Activated T-cell treated with anti-CD3 and anti-CD28 coated beads for 24 hours (primary cell): ENCODE data around the gene ACADVL.
A peak's percentile ranks its signal among the peaks of the same experiment; 100 is the strongest.

Experiments used
- DNase-seq: peaks from one replicate; pipeline ENCODE4 v3.0.0-alpha.2; 2020; ENCODE audit warnings: low read depth

Gene ACADVL

GRCh38 chr17:7191571-7192270 lies 28.0 kb upstream of the ACADVL start:
- no peak for DNase-seq

DNA sequence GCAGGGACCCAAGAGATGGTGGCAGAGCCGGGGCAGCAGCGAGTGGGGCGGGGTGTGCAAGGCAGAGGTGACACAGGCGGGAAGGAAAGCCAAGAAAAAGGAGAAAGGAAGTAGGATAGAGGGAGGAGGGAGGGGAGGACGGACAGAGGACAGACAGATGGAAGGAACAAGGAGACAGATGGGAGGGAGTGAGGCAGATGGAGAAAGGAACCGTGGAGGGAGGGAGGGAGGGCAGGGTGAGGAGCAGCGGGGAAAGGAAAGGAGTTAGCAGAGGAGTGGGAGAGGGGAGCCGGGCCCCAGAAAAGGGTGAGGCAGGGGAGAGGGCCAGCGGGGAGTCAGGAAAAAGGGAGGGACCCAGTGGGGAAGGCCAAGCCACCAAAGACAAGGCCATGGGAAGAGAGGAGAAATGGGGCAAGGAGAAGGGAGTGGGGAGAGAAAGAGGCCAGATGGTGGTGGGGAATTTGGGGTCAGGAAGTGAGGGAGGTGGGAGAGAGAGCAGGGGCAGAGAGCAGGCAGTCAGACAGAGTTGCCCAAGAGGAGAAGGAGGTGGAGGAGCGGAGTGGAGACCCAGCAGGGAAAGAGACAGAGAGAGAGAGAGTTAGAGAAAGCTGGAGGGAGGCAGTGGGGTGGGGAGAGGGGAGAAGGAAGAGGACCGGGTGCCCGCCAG lies 27.3 kb upstream of the ACADVL start:
- DNase-seq = no peak

DNA sequence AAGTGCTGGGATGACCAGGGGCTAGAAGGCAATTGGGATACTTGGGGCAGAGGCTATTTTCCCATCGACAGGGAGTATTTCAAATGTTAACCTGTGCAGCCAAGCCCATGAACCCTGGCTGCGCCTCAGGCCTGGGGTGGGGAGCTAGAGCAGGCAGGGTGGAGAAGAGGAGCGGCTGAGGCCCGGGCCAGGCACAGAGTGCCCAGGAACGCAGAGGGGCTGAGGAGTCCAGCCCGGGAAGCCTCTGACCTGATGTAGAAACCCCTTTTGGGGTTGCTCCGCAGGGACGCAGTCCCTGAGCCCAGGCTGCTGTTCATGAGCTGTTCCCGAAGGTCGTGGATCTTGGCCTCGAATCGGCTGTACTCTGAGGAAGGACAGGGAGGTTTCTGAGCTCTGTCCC lies 23.8 kb upstream of the ACADVL start:
- DNase-seq = no peak

DNA sequence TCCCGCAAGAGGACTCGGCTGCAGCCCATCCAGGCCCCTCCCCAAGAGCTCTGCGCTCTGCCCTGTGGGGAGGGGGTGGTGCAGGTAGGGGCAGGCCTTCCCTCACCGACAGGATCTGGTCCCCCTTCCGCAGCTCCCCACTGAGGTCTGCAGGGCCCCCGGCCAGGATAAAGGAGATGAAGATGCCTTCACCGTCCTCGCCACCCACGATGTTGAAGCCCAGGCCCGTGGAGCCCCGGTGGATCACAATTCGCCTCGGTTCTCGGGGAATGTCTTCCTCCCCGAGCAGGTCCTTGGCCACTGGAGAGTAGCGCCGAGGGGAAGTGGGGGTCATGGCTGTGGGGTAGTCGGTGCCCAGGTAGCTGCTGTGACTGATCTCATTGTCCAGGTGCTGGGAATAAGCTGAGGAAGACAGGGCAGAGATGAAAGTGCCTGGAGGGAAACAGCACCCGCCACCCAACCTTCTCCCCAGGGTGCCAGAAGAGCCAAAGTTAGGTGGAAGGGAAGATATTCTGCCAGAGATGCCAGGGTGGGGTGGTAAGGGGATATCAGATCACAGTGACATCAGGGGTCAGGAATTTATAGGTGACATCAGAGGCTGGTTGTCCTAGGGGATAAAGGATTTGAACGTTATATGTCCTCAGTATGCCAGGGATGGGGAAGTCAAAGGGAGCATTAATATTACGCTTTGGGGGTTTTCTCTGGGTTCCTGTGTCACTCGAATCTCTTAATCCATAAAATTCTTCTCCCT lies 22.9 kb upstream of the ACADVL start:
- no peak for DNase-seq

- DNase-seq = no peak
Observed at GRCh38 chr17:7203391-7203790, 16.3 kb upstream of the ACADVL start.

- DNase-seq = no peak
Observed at GRCh38 chr17:7204336-7204735, 15.4 kb upstream of the ACADVL start.

GRCh38 chr17:7204828-7205461 lies 14.8 kb upstream of the ACADVL start:
- peak; percentile 86 for DNase-seq

GRCh38 chr17:7205561-7205960 lies 14.2 kb upstream of the ACADVL start:
- DNase-seq = no peak

GRCh38 chr17:7207120-7208001 lies 12.4 kb upstream of the ACADVL start:
- no peak for DNase-seq

DNA sequence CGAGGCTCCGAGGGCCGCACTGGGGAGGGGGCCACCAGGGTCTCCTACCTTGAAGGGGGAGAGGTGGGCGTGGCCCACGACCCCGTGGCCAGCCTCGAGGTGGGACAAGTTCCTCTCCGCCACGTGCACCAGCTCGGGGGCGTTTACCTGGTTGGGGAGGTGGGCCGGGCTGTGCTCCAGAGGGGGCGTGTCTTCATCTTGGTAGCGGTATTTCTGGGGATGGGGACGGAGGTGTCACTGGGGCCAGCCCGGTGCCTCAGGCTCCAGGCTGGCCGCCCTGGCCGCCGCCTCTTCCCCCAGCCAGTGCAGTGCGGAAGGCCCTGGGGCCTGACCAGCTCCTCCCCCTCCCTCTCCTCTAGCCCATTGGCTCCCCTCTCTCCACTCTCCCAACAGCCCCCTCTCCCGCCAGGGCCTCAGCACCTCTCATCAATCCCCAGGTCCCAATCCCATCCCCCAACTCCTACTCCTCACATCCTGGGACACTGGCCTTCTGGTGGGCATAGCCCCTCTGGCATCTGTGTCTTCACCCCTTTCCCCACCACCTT lies 11.6 kb upstream of the ACADVL start:
- no peak for DNase-seq

DNA sequence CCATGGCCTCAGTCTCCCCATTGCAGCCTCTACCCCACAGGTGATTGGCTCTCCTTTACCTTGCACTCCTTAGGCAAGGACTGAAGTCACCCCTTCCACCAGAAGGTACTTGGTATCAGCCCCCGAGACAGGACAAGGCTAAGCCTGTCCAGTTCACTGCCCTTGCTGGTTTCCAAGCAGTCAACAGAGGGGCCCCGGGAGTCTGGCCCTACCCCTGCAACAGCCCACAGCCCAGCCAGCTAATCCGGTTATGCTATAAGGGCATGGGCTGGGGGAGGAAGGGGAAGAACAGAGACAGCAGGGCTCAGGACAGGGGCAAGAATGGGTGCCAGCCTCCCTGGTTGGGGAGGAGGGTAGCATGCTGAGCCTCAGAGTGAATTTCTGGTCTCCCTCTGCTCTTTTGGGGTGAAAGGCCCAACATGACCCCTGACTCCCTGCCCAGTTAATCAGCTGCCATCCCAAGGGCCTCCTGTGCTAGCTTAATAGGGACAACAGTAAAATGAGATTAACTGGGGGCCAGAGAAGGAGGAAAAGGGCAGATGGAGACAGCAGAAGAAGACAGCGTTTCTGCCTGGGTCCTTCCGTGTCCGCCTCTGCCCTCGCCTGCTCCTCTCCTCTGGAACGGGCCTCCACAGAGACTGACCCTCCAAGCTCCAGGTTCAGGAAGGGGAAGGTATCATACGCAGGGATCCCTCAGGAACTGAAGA lies 10.8 kb upstream of the ACADVL start:
- no peak for DNase-seq

DNA sequence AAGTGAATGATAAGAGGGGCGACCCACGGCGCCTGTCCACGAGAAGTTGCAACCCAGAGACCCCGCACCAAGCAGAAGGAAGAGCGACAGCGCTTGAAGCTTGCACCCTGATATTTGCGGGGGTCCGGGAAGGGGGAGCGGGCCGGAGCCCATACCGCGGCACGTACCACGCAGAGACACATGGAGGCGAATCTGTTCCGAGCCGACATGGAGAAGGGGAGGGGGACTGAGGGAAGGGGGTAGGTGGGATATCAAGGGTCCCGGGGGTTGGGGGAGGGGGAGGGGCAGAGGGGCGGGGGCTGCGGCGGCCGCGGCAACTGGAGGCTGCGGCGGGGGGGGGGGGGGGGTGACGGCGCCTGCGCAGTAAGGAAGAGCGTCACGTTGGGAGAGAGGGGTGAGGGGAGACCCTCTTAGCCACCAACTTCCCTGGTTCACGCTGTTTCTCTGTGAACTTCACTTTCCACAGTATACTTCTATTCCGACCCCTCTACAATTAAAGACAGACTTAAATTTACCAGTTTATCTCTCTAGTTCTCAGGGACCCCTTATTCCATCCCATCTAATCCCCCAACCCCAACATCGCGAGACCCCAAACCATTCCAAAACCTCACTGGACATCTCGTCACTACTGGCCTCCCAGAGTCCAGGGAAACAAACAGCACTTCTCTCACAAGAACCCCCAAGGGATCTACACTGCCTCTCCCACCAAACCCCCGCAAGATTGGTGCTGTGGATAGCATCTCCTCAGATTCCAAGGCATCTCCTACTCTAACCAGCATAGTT lies 8.1 kb upstream of the ACADVL start:
- no peak for DNase-seq

GRCh38 chr17:7213895-7214299 lies 5.8 kb upstream of the ACADVL start:
- DNase-seq = no peak

GRCh38 chr17:7214300-7215135 lies 5.2 kb upstream of the ACADVL start:
- DNase-seq = peak; percentile 99

DNA sequence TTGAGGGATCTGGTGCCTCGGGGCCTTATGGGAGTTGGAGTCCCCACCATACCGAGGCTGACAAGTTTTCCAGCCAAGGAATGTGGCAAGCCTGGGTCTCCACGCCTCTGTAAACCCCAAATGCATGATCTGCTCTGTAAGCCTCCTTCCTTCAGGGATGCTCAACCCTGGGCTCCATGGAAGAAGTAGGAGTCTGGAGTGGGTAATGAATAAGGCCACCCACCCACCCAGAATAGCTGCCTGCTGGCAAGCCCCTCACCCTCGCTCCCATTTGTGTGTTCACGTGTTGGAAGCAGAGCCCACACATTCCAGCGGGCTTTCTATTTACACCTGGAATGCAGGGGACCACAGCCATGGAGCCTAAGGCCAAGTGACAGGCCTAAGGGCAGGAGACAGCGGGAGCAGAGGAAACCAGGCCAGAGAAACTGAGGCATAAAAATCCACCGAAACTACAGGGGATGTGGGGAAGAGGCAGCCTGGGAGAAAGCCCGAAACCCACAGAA lies 4.6 kb upstream of the ACADVL start:
- no peak for DNase-seq

GRCh38 chr17:7215652-7216180 lies 4.0 kb upstream of the ACADVL start:
- DNase-seq = no peak

DNA sequence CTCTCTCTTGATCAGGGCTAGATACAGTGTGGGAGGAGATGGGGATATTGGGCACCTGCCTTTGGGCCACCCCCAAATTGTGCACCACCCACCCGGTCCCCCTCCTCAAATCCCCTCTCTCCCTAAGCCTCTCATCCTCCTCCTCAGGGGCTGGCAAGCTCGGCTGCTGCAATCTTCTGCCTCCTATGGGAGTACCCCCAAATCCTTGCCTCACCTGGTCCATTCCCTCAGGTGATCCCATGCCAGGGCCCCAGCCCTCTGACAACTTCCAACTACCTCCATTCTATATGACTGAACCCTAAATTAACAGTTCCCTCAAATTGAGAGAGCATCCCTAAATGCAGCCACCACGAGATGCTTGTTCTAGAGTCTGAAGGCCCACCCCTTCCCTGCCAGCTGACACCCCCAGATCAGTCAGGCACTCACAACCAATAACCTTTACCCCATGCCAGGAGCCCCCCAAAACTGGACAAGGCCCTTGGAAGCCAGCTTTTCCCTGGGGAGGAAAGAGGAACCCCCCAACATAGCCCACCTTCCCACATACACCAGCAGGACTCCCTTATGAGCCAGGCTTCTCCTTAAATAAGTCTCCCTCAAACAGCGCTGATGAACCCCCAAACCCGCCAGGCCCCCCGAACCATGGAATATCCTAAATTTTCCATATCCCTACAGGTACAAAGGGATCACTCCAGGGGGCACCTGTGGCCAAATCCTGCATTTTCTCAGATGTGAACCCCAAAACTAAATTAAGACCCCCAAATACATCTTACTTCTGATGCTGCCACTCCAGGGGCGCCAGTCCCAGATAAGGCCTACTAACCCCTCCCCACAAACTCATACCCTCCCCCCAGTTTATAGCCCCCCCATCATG lies 3.3 kb upstream of the ACADVL start:
- DNase-seq = no peak
